ENCODE measurements around the gene HOXA13.

The HOXA13 gene

DNA sequence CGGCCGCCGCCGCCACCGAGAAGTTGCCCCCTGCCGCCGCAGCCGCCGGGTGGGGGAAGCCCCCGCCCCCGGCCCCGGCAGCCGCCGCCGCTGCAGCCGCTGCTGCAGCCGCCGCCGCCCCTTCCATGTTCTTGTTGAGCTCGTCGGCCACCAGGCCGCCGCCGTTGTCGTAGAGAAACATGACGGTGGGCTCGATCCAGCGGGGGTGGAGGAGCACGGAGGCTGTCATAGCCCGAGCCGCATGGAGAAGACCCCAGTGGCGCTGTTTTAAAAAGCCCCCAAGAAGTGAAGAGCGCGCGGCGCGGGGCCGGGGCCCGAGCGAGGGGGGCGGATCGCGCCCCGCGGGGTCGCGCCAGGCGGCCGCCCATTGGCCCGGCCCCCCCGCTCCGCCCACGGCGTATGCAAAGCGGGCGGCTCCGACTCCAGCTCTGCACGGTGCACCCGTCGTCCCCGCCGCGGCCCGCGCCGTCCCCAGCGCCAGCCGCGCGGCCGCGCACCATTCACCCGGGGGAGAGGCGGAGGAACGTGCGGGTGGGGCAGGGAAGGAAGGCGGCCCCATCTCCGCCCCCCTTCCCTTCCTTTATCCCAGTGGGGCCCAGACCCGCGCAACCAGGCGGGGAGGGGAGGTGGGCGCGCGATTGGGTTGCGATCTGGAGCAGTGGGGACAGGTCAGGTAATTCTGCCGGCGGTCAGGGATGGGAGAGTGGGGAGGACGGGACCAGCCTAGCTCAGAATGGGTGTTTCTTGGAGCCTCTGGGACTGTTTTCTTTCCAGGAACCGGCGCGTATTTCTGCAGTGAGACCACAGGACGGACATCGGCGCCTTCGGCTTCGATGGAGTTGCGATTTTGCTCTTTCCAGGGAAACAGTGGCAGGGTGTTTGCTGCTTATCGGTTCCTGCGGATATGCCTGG lies at the start of gene HOXA13:
Gene HOXA13, minus strand, starts transcription at position 243 of the 912 bp plus-strand sequence. Its CDS starts 14 bp downstream, at position 229.
- H3K4me1 Mint-ChIP-seq, result peaks cover 38% of the 10 kb centered on the region
- H3K27ac Mint-ChIP-seq, result no peak within 1 kb of the TSS
- no peaks in the 10 kb centered on the region for H3K36me3 Mint-ChIP-seq
- no peaks in the 10 kb centered on the region for H3K9me3 Mint-ChIP-seq
- peak within 1 kb of the TSS; percentile 82 for H3K4me3 Mint-ChIP-seq
- peaks cover 64% of the 10 kb centered on the region for H3K27me3 Mint-ChIP-seq

DNA sequence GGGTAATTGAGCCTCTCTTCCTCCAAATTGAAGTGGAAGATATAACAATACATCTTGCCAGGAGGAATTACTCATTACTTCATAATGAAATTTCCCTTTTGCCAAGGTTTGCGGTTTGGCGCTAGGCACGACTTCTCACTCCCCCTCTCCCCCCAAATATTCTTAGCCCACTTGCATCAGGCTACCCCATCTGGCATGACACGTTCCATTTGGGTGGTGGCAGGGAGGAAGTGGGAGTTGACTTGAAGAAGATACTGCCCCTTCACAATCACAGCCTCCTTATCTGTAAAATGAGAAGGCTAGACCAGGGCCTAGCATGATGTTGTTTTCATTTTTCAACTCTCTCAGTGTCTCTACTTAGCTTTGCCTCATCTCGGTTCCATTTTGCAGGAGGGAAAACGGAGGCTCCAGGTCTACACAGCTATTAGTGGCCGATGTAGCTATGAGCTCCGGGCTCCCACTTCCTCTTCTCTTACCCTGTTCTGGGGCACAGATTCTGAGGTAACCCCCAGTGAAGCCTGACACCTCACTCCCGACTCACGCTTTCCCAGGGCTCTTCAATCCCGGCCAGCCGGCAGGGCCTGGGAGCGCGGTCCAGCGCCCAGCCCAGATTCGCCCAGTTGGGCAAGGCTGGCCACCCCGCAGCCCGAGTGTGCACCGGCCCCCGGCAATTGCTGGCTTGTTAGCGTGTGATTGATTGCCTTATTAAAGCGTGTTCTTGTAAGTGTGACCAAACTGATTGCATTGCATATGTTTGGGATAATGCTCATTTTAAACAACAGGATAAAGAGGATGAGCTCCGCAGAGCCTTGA lies 49.2 kb upstream of the HOXA13 start:
- H3K36me3 Mint-ChIP-seq, result no peaks in the 10 kb centered on the region
- H3K4me3 Mint-ChIP-seq, result no peak overlapping the region
- no peaks in the 10 kb centered on the region for H3K9me3 Mint-ChIP-seq
- H3K4me1 Mint-ChIP-seq, result peaks cover 29% of the 10 kb centered on the region
- no peak overlapping the region for H3K27ac Mint-ChIP-seq
- peaks cover 65% of the 10 kb centered on the region for H3K27me3 Mint-ChIP-seq

DNA sequence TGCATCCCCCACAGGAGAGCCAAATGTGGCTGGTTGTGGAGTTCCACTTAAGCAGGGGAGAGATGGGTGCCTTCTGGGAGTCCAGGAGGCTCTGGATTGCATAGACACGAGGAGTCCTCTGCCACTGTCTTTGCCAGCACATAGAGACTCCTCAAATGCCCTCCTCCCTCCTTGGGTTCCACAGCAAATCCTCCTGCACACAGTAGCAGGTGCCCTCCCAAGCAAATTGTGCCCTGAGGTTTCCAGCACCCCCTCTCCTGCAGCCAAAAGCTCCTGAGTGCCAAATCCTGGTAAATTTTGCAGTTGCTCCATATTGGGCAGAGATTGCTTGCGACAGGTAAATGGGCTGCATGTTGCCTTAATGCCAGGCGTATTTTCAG lies 48.5 kb upstream of the HOXA13 start:
- Mint-ChIP-seq H3K27me3 (peaks cover 64% of the 10 kb centered on the region), H3K36me3 (no peaks in the 10 kb centered on the region), H3K9me3 (no peaks in the 10 kb centered on the region), H3K4me3 (no peak overlapping the region), H3K27ac (no peak overlapping the region), H3K4me1 (peaks cover 33% of the 10 kb centered on the region)

DNA sequence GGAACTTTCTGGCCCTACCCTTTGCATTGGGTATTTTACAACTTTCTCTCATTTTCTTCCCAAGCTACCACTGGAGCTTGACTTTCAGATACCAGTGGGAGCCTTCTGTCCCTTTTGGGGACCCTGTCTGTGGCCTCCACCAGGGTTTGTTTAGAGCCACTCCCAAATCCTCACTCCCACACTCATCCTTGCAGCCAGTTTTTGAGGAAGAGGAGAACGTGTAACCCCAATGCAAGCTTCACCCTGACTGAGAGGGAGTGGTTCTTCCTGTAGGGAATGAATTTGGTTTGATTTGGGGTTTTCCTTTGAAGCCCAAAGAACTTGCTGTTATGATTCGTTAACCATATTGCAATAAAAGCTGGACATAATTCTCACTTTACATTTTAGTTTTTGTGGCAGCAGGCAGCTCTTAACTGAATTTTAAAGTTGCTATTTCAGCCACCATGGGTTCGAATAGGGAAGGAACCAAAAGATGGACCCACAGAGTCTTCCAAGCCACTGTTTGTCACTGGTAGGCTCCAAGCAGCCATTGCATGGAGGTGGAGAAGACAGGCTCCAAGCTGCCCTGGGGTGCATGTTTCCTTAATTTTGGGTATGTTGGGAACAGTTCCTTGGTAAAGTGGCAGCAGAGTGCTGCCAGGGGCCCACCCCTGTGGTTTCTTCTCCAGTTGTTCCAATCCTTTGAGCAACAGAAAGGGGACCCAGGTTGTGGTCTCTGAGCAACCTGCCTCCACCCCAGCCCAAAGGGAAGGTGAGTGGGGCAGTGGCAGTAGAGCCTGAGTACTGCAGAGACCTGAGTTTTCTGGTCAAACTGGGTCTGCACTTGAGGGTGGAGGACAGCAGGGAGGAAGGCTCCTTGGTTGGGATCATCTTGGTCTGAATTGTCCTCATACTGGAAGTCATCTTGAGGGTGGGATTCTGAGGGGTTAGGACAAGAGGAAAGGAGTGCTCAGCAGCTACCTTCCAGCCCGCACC lies 47.8 kb upstream of the HOXA13 start:
- Mint-ChIP-seq H3K27me3 (peaks cover 64% of the 10 kb centered on the region), H3K27ac (no peak overlapping the region), H3K9me3 (no peaks in the 10 kb centered on the region), H3K4me1 (peaks cover 34% of the 10 kb centered on the region), H3K36me3 (no peaks in the 10 kb centered on the region), H3K4me3 (no peak overlapping the region)

DNA sequence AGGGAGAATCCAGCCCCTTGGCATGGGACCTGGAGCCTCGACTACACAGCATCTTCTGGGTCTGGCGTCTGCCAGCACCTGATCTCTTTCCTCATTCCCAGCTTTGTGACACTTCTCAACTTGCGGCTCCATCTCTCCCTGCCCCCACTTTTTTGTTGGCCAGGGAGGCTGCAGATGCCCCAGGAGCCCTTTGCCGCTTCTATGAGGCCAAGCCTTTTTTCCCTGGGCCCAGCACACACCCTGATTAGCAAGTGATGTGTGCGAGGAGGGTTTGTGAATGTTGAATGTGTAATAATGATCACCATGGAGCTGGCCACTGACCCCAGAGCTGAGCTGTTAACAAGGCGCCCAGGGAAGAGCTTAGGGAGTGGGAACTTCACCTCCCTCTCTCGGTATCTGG lies 47.1 kb upstream of the HOXA13 start:
- peaks cover 64% of the 10 kb centered on the region for H3K27me3 Mint-ChIP-seq
- H3K36me3 Mint-ChIP-seq, result no peaks in the 10 kb centered on the region
- H3K4me3 Mint-ChIP-seq, result no peak overlapping the region
- H3K27ac Mint-ChIP-seq, result no peak overlapping the region
- H3K4me1 Mint-ChIP-seq, result peaks cover 35% of the 10 kb centered on the region
- H3K9me3 Mint-ChIP-seq, result no peaks in the 10 kb centered on the region

DNA sequence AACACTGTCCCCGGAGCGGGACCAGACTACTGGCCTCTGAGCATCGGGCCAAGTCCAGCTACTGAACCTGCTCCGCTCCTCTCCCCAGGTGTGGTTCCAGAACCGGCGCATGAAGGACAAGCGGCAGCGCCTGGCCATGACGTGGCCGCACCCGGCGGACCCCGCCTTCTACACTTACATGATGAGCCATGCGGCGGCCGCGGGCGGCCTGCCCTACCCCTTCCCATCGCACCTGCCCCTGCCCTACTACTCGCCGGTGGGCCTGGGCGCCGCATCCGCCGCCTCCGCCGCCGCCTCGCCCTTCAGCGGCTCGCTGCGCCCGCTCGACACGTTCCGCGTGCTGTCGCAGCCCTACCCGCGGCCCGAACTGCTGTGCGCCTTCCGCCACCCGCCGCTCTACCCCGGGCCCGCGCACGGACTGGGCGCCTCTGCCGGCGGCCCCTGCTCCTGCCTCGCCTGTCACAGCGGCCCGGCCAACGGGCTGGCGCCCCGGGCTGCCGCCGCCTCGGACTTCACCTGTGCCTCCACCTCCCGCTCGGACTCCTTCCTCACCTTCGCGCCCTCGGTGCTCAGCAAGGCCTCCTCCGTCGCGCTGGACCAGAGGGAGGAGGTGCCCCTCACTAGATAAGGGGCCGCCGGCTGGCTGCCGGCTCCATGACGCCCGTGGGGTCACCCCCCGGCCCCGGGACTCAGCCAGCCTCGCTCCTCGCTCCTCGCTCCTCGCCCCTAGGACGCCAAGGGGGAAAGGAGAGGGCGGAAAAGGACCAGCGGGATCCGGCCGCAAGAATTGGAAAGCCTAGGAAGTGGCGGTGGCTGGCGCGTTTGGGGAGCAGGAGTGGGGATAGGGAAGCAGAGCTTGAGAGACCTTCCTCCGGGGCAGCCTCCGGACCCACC lies 46.2 kb upstream of the HOXA13 start:
- peaks cover 68% of the 10 kb centered on the region for H3K27me3 Mint-ChIP-seq
- no peak overlapping the region for H3K4me3 Mint-ChIP-seq
- no peak overlapping the region for H3K27ac Mint-ChIP-seq
- H3K36me3 Mint-ChIP-seq, result no peaks in the 10 kb centered on the region
- H3K9me3 Mint-ChIP-seq, result no peaks in the 10 kb centered on the region
- peaks cover 29% of the 10 kb centered on the region for H3K4me1 Mint-ChIP-seq

DNA sequence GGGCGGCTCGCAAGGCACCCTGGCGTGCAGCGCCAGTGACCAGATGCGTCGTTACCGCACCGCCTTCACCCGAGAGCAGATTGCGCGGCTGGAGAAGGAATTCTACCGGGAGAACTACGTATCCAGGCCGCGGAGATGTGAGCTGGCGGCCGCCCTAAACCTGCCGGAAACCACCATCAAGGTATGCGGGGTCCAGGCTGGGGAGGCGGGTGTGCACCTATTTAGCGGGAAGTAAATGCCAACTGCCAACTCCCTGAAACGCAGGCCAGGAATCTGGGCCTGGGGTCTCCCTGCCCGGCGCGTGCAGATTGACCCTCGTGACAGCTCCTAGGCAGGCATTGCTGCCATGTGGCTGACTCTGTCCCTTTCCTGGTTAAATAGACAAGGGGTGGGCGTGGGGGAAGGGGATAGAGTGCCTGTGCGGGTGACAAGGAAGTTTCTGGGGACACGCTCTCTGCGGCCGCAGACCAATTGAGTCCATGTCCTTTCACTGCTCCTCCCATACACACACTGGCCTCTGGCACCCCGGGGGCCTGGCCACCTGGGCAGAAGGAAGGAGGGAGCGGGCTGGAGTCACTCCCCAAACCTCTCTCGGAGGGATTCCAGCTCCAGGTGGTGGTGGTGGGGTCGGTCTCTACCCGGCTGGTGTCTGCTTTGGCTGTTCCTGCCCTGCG lies 45.4 kb upstream of the HOXA13 start:
- no peak overlapping the region for H3K4me3 Mint-ChIP-seq
- H3K27ac Mint-ChIP-seq, result no peak overlapping the region
- H3K27me3 Mint-ChIP-seq, result peaks cover 69% of the 10 kb centered on the region
- H3K36me3 Mint-ChIP-seq, result no peaks in the 10 kb centered on the region
- H3K4me1 Mint-ChIP-seq, result peaks cover 29% of the 10 kb centered on the region
- no peaks in the 10 kb centered on the region for H3K9me3 Mint-ChIP-seq

DNA sequence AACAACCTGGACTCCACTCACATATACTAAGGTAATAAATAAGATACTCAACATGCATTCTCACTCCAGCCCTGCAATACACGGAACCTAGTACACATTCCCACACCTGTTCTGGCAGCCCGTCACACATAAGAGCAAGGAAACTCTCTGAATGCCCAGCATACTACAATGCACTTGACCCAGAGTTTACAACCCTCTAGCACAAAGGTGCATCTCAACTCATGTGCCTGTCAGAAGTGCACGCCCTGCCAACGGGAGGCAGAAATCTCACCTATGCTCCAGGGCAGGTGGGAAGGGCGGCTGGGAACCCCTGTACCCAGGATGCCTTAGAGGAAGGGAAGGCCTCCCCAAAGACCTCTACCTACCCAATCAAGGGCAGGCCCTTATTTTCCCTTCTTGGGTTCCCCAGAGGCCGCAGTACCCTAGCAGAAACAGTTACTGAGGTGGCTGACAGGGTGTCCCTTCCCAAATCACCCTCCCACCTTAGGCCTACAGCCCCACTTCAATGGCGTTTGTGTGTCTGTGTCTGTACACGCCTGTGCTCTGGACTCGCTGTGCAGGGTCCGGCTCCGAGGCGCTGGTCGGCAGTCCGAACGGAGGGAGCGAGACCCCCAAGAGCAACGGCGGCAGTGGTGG lies 44.7 kb upstream of the HOXA13 start:
- Mint-ChIP-seq H3K9me3 (no peaks in the 10 kb centered on the region), H3K27me3 (peaks cover 66% of the 10 kb centered on the region), H3K4me1 (peaks cover 30% of the 10 kb centered on the region), H3K4me3 (no peak overlapping the region), H3K36me3 (no peaks in the 10 kb centered on the region), H3K27ac (no peak overlapping the region)

DNA sequence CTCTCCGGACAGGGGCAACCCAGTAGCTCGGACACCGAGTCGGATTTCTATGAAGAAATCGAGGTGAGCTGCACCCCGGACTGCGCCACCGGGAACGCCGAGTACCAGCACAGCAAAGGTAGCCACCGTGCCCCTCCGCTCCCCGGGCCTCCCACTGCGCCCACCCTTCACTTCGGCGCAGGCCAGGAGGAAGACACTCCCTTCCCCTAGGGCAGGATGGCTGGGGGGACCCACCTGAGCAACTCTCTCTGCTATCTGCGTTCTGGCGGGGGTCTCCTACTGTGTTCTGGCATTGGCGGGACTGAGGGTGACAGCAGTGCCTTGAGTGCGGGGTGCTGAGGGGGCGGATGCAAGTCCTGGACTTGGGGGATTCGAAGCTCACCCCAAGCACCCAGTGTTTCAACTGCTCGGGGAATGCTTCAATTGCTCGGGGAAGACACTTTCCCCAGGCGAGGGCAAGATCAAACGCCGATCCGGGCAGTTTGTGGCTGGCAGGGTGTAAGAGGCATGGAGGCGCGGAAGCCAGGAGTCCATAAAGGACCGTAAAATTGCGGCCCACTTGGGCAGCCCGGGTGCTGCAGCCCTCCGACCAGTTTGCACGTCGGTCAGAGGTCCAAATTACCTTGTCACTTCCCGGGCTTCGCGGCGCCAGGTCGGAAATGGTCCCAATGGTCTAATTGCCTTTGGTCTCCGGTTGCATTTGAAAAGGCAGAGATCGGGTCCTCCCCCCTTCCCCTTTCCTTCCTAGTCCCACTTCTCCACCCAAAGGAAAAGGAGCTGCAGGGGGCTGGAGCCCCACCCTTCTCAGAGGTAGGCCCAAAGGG lies 43.7 kb upstream of the HOXA13 start:
- Mint-ChIP-seq H3K4me3 (peak overlapping the region; percentile 15), H3K27me3 (peaks cover 59% of the 10 kb centered on the region), H3K27ac (no peak overlapping the region), H3K4me1 (peaks cover 30% of the 10 kb centered on the region), H3K36me3 (no peaks in the 10 kb centered on the region), H3K9me3 (no peaks in the 10 kb centered on the region)

DNA sequence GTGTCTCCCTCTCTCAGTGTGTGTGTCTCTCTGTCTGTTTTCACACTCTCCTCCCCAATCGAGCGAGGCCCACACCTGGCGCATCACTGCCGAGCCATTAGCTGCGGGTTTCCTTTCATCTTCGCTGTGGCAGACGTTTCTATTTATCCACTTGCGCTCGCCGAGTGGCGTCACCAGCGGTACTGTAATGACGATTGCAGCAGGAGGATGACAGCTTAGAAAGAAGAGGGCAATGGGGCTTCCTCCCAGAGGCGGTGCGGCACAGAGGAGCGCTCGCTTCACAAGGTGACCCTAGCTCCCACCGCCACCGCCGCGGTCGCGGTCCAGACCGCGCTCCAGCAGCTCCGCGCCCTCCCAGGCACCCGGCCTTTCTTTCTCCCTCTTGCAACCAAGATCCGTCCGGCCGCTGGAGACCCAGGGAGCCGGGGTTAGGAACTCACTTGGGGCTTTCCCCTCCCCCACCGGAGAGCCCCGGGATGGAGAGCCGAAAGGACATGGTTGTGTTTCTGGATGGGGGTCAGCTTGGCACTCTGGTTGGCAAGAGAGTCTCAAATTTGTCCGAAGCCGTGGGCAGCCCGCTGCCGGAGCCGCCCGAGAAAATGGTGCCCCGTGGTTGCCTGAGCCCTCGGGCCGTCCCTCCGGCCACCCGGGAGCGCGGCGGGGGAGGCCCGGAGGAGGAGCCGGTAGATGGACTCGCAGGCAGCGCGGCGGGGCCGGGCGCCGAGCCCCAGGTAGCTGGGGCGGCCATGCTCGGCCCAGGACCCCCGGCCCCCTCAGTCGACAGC lies 42.9 kb upstream of the HOXA13 start, which contains the start of gene EVX1:
Gene EVX1, plus strand, starts transcription at position 248 of the 785 bp plus-strand sequence. Its CDS starts 229 bp downstream, at position 477.
- Mint-ChIP-seq H3K36me3 (no peaks in the 10 kb centered on the region), H3K9me3 (no peaks in the 10 kb centered on the region), H3K4me1 (peaks cover 30% of the 10 kb centered on the region), H3K27ac (peak within 1 kb of the TSS; percentile 30), H3K27me3 (peaks cover 59% of the 10 kb centered on the region), H3K4me3 (peak within 1 kb of the TSS; percentile 28)

DNA sequence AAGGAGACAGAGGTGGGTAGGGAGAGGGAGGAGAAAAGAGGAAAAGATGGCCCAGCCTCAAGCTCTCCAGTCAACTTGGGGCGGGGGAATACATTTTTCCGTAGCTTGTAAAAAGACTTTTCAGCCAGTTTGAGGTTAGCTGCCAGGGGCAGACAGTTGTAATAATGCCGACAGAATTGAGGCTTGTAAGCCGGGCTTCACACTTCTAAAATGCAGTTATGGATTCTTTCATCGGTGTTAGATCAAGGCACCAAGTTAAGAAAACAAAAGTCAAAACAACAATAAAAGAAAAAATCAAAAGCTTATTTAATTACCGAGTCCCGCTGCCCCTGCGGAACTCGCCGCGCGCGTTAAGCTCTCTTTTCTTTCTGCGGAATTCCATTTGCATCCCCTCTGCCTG lies 42.3 kb upstream of the HOXA13 start:
- Mint-ChIP-seq H3K4me1 (peaks cover 30% of the 10 kb centered on the region), H3K4me3 (peak overlapping the region; percentile 28), H3K36me3 (no peaks in the 10 kb centered on the region), H3K27ac (no peak overlapping the region), H3K9me3 (no peaks in the 10 kb centered on the region), H3K27me3 (peaks cover 57% of the 10 kb centered on the region)
